ENCODE results near the gene SPATA32.

- TF ChIP-seq CTCF (conservative IDR thresholded peaks at IDR 0.05; ENCODE audit: low read depth in 2 of 2) = no peak
- TF ChIP-seq EZH2phosphoT487 (IDR thresholded peaks at IDR 0.05; ENCODE audit: unreplicated experiment) = no peak
- TF ChIP-seq JUNB (IDR thresholded peaks at IDR 0.05; ENCODE audit: unreplicated experiment) = no peak
- no peak for TF ChIP-seq EZH2 (IDR thresholded peaks at IDR 0.05; ENCODE audit: low read depth, unreplicated experiment)
- no peak for TF ChIP-seq POLR2AphosphoS5 (IDR thresholded peaks at IDR 0.05; ENCODE audit: low read depth)
- TF ChIP-seq NANOG (IDR thresholded peaks at IDR 0.05; ENCODE audit: borderline replicate concordance) = no peak
- TF ChIP-seq STAT1 (IDR thresholded peaks at IDR 0.05; ENCODE audit: unreplicated experiment) = no peak
- TF ChIP-seq ZNF331 (CRISPR knock-in tag; IDR thresholded peaks at IDR 0.05; ENCODE audit: low read depth) = no peak
- TF ChIP-seq ETS1 (IDR thresholded peaks at IDR 0.05) = no peak
Measured at GRCh38 chr17:45288825-45289224, 26.9 kb upstream of the SPATA32 start.
